Mesenchymal stem cell (in vitro differentiated cells and primary cell): ENCODE data around the gene TENM4.

Source experiments
- DNase-seq: peaks from one replicate; pipeline ENCODE4 v3.0.0-alpha.2; 2013
- H2AFZ ChIP-seq: one replicate; pipeline ENCODE4 v1.6.1; 2013; ENCODE audit warnings: low read depth, mild to moderate bottlenecking, control low read depth, inconsistent platforms, low read length, moderate library complexity
- H2AK5ac ChIP-seq: 2 replicates; pipeline ENCODE4 v1.6.1; 2013; ENCODE audit warnings: low read length, moderate library complexity, mild to moderate bottlenecking, inconsistent platforms; ENCODE audit not compliant: severe bottlenecking
- H2BK120ac ChIP-seq: one replicate; pipeline ENCODE4 v1.6.1; 2013; ENCODE audit warnings: low read depth, mild to moderate bottlenecking, inconsistent platforms, low read length, moderate library complexity
- H2BK12ac ChIP-seq, 2 experiments: one replicate each; pipeline ENCODE4 v1.6.1; 2013; ENCODE audit warnings: inconsistent platforms in 2 of 2, low read length in 2 of 2, mild to moderate bottlenecking in 2 of 2, moderate library complexity in 2 of 2, control low read depth in 1 of 2
- H2BK15ac ChIP-seq: one replicate; pipeline ENCODE4 v1.6.1; 2013; ENCODE audit warnings: mild to moderate bottlenecking, low read depth, inconsistent platforms; ENCODE audit not compliant: poor library complexity, severe bottlenecking
- H2BK5ac ChIP-seq: 2 replicates; pipeline ENCODE4 v1.6.1; 2013; ENCODE audit warnings: low read depth, mild to moderate bottlenecking, low read length, control low read depth, inconsistent platforms; ENCODE audit not compliant: poor library complexity, severe bottlenecking
- H3K14ac ChIP-seq, 2 experiments: one replicate each; pipeline ENCODE4 v1.6.1; 2013; ENCODE audit warnings: inconsistent platforms in 2 of 2, low read length in 2 of 2, control low read depth in 1 of 2, mild to moderate bottlenecking in 1 of 2, moderate library complexity in 1 of 2
- H3K18ac ChIP-seq, 2 experiments: one replicate each; pipeline ENCODE4 v1.6.1; 2013; ENCODE audit warnings: inconsistent platforms in 2 of 2, low read length in 2 of 2, control low read depth in 1 of 2, low read depth in 1 of 2, mild to moderate bottlenecking in 1 of 2
- H3K23ac ChIP-seq, 2 experiments: one replicate each; pipeline ENCODE4 v1.6.1; 2013; ENCODE audit warnings: inconsistent platforms in 2 of 2, low read length in 2 of 2, mild to moderate bottlenecking in 2 of 2, moderate library complexity in 2 of 2, control low read depth in 1 of 2
- H3K27ac ChIP-seq: 2 replicates; pipeline ENCODE4 v1.5.1; 2013; ENCODE audit warnings: mild to moderate bottlenecking, moderate library complexity, low read length, control low read depth, inconsistent platforms; ENCODE audit not compliant: poor library complexity, severe bottlenecking
- H3K27me3 ChIP-seq, 2 experiments: 2 replicates each; pipeline versions ENCODE4 v1.6.1 to v1.7.0; 2013; ENCODE audit warnings: low read length in 2 of 2, mild to moderate bottlenecking in 2 of 2, moderate library complexity in 2 of 2, control low read depth in 1 of 2, inconsistent platforms in 1 of 2; ENCODE audit not compliant: control insufficient read depth in 1 of 2, insufficient read depth in 1 of 2
- H3K36me3 ChIP-seq, 2 experiments: 2 replicates each; pipeline versions ENCODE4 v1.6.1 to v1.7.0; 2013; ENCODE audit warnings: low read length in 2 of 2, control low read depth in 1 of 2, inconsistent platforms in 1 of 2, low read depth in 1 of 2, mild to moderate bottlenecking in 1 of 2; ENCODE audit not compliant: insufficient read depth in 2 of 2, control insufficient read depth in 1 of 2
- H3K4ac ChIP-seq, 2 experiments: one replicate each; pipeline ENCODE4 v1.6.1; 2013; ENCODE audit warnings: inconsistent platforms in 2 of 2, low read length in 2 of 2, mild to moderate bottlenecking in 2 of 2, moderate library complexity in 2 of 2, control low read depth in 1 of 2, low read depth in 1 of 2
- H3K4me1 ChIP-seq: 2 replicates; pipeline ENCODE4 v1.6.1; 2013; ENCODE audit warnings: low read depth, low read length, control low read depth; ENCODE audit not compliant: control insufficient read depth, insufficient read depth
- H3K4me2 ChIP-seq: 2 replicates; pipeline ENCODE4 v1.6.1; 2013; ENCODE audit warnings: low read length, mild to moderate bottlenecking, inconsistent platforms; ENCODE audit not compliant: poor library complexity, severe bottlenecking
- H3K4me3 ChIP-seq, 2 experiments: 2 replicates each; pipeline versions ENCODE4 v1.5.1 to v1.7.0; 2013; ENCODE audit warnings: low read length in 2 of 2, mild to moderate bottlenecking in 2 of 2, control low read depth in 1 of 2, low read depth in 1 of 2; ENCODE audit not compliant: insufficient read depth in 1 of 2
- H3K79me1 ChIP-seq: replicated peaks from 2 replicates; pipeline ENCODE4 v1.6.1; 2013; ENCODE audit warnings: mild to moderate bottlenecking, control low read depth, low read length, inconsistent platforms; ENCODE audit not compliant: poor library complexity, severe bottlenecking
- H3K9ac ChIP-seq: 2 replicates; pipeline ENCODE4 v1.7.0; 2013; ENCODE audit warnings: mild to moderate bottlenecking, low read length, moderate library complexity
- H3K9me3 ChIP-seq: 2 replicates; pipeline ENCODE4 v1.7.0; 2013; ENCODE audit warnings: mild to moderate bottlenecking, low read length; ENCODE audit not compliant: control insufficient read depth
- H4K8ac ChIP-seq: one replicate; pipeline ENCODE4 v1.6.1; 2013; ENCODE audit warnings: inconsistent platforms, mild to moderate bottlenecking, low read length, moderate library complexity
- H4K91ac ChIP-seq: one replicate; pipeline ENCODE4 v1.6.1; 2013; ENCODE audit warnings: mild to moderate bottlenecking, low read length, inconsistent platforms
- WGBS: methylation state at CpG from one replicate; pipeline ENCODE4 v1.1.7; 2013; ENCODE audit warnings: mixed read lengths; 5-methylcytosine and 5-hydroxymethylcytosine counted together

The TENM4 gene

GRCh38 chr11:79439886-79440570, 802 bp downstream of the TENM4 start:
- Histone ChIP-seq H3K9me3 (no peaks in the 10 kb centered on the region), H3K4ac (peak overlapping the region in 1 of 2 experiments; percentile 24), H3K36me3 (no peaks in the 10 kb centered on the region), H3K9ac (peak overlapping the region; percentile 94), H4K91ac (peak overlapping the region; percentile 46), H2BK5ac (no peak overlapping the region), H3K4me1 (peaks cover 40% of the 10 kb centered on the region), H2BK12ac (peak overlapping the region in 1 of 2 experiments; percentile 51), H3K79me1 (no peaks in the 10 kb centered on the region), H4K8ac (peak overlapping the region; percentile 76), H2BK15ac (peak overlapping the region; percentile 81), H2AFZ (peak overlapping the region; percentile 91), H2BK120ac (no peak overlapping the region), H3K23ac (peak overlapping the region in 1 of 2 experiments; percentile 66), H3K4me3 (peak overlapping the region; percentile 76 to 82), H3K18ac (peak overlapping the region; percentile 74 to 98), H3K14ac (peak overlapping the region in 1 of 2 experiments; percentile 78), H2AK5ac (no peak overlapping the region), H3K27ac (no peak overlapping the region), H3K4me2 (peak overlapping the region; percentile 99), H3K27me3 (peaks cover 21 to 80% of the 10 kb centered on the region in 2 experiments)
- under 1% methylated on average over 59 of the region's 72 CpGs for WGBS
- no peak for DNase-seq

- Histone ChIP-seq H2AK5ac (no peak overlapping the region), H2BK5ac (no peak overlapping the region), H3K4me3 (peak overlapping the region; percentile 76 to 82), H3K9me3 (no peaks in the 10 kb centered on the region), H2AFZ (no peak overlapping the region), H3K23ac (no peak overlapping the region), H3K4ac (no peak overlapping the region), H2BK12ac (no peak overlapping the region), H3K14ac (no peak overlapping the region), H3K27ac (no peak overlapping the region), H3K4me1 (peaks cover 40% of the 10 kb centered on the region), H2BK120ac (no peak overlapping the region), H3K4me2 (peak overlapping the region; percentile 99), H2BK15ac (no peak overlapping the region), H3K36me3 (no peaks in the 10 kb centered on the region), H3K9ac (peak overlapping the region; percentile 94), H3K79me1 (no peaks in the 10 kb centered on the region), H3K18ac (peak overlapping the region in 1 of 2 experiments; percentile 71), H4K8ac (peak overlapping the region; percentile 37), H3K27me3 (peaks cover 19 to 75% of the 10 kb centered on the region in 2 experiments), H4K91ac (no peak overlapping the region)
- 2% methylated on average over 19 of the region's 24 CpGs for WGBS
- DNase-seq: peak; percentile 44
Observed at GRCh38 chr11:79439410-79439885, 1.4 kb downstream of the TENM4 start.

- H3K36me3 ChIP-seq: no peaks in the 10 kb centered on the region
- peak overlapping the region in 1 of 2 experiments; percentile 67 for H3K4ac ChIP-seq
- H3K9me3 ChIP-seq: no peaks in the 10 kb centered on the region
- no peaks in the 10 kb centered on the region for H3K79me1 ChIP-seq
- H4K91ac ChIP-seq: no peak overlapping the region
- peak overlapping the region; percentile 99 for H3K4me2 ChIP-seq
- H3K27ac ChIP-seq: no peak overlapping the region
- no peak overlapping the region for H2BK15ac ChIP-seq
- no peak overlapping the region for H2BK5ac ChIP-seq
- H3K9ac ChIP-seq: peak overlapping the region; percentile 94
- peak; percentile 28 for DNase-seq
- H3K4me3 ChIP-seq: peak overlapping the region; percentile 27 to 82
- H3K4me1 ChIP-seq: peaks cover 40% of the 10 kb centered on the region
- H2BK12ac ChIP-seq: no peak overlapping the region
- no peak overlapping the region for H2AK5ac ChIP-seq
- peak overlapping the region; percentile 11 to 89 for H3K14ac ChIP-seq
- H2AFZ ChIP-seq: peak overlapping the region; percentile 1
- no peak overlapping the region for H2BK120ac ChIP-seq
- H4K8ac ChIP-seq: no peak overlapping the region
- H3K18ac ChIP-seq: peak overlapping the region; percentile 34 to 71
- peaks cover 18 to 78% of the 10 kb centered on the region in 2 experiments for H3K27me3 ChIP-seq
- H3K23ac ChIP-seq: peak overlapping the region in 1 of 2 experiments; percentile 80
- under 1% methylated on average over 37 of the region's 41 CpGs for WGBS
Observed at GRCh38 chr11:79438631-79439409, 2.0 kb downstream of the TENM4 start.
